ENCODE results near the gene PARS2.
A peak's percentile ranks its signal among the peaks of the same experiment; 100 is the strongest.

Gene PARS2

GRCh38 chr1:54767526-54767925 is 3.2 kb upstream of the PARS2 start:
- no peak for DNase-seq

- no peak for DNase-seq
Measured at GRCh38 chr1:54766726-54767125, 2.4 kb upstream of the PARS2 start.

DNA sequence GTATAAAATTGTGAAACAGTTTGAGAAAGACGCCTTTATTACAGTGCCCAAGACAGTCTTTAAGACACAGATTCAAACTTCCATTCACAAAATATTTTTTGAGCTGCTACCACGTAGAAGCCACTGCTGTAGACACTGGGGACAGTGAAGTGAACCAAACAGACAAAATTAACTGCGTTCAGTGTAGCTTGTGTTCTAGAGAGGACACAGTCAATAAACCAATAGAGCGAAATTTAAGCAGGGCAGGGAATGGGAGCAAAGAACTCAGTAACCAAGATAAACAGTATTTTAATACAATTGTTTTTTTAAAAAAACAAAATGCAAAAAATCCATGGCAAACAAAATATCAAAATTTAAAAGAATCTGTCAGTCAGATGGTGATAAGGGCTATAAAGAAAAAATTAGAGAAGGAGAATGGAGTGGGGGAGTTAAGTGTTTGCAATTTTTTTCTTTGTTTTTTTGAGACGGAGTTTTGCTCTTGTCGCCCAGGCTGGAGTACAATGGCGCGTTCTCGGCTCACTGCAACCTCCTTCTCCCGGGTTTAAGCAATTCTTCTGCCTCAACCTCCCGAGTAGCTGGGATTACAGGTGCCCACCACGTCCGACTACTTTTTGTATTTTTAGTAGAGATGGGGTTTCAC is 719 bp upstream of the PARS2 start:
- DNase-seq: no peak

DNA sequence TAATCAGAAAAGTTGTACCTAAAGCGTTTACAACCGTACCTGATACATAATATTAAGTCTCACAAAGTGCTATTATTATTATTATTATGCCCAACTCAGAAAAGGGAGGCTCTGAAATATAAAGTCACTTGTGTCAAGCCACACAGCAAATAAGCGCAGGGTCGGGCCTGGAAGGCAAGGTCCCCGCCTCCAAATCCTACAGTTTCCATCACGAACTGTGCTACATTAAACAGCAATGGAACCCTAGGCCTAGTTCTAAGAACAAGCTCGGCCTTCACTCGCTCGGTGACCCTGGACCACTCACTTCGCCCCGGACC is 549 bp downstream of the PARS2 start:
- peak; percentile 35 for DNase-seq

GRCh38 chr1:54758678-54759348 is 5.5 kb downstream of the PARS2 start:
- DNase-seq: no peak

GRCh38 chr1:54757833-54758232 is 6.5 kb downstream of the PARS2 start:
- no peak for DNase-seq

GRCh38 chr1:54754486-54755285 is 9.6 kb downstream of the PARS2 start:
- DNase-seq: no peak

DNA sequence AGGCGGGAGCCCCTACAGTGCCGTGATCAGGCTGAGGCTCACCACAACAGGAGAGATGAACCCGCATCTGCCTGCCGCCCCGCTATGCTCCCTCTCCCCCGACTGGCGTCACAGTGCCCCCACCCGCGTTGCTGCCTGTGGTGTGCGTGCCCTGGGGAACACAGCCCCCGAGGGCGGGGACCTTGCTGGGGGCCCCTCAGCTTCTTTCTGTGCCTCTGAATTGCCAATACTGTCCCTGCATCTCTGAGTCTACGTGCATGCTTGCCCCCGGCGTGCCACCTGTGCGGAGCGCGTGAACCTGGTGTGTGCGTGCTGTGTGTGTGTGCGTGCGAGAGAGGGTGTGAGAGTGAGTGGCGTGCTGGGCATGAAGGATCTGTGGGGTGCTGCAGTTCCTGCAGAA is 10.3 kb downstream of the PARS2 start:
- no peak for DNase-seq

DNA sequence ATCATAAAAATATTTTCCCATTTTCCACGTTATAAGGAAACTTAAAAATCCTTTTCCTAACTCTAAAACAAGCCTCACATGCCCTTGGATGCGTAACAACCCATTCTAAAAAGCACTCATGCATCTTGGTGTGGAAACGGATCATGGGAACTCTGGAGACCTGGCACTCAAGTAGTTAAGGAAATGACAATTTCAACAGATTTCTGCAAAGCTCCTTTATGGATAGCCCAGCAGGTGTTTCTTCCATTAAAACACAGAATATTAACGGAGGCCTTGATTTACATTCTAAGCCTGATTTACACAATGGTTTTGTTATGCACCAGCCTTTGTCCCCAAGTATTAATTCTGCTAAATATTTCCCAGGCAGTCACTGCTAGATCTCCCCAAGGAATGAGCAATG is 12.9 kb downstream of the PARS2 start:
- DNase-seq: no peak

GRCh38 chr1:54750596-54750995 is 13.7 kb downstream of the PARS2 start:
- DNase-seq: no peak

DNA sequence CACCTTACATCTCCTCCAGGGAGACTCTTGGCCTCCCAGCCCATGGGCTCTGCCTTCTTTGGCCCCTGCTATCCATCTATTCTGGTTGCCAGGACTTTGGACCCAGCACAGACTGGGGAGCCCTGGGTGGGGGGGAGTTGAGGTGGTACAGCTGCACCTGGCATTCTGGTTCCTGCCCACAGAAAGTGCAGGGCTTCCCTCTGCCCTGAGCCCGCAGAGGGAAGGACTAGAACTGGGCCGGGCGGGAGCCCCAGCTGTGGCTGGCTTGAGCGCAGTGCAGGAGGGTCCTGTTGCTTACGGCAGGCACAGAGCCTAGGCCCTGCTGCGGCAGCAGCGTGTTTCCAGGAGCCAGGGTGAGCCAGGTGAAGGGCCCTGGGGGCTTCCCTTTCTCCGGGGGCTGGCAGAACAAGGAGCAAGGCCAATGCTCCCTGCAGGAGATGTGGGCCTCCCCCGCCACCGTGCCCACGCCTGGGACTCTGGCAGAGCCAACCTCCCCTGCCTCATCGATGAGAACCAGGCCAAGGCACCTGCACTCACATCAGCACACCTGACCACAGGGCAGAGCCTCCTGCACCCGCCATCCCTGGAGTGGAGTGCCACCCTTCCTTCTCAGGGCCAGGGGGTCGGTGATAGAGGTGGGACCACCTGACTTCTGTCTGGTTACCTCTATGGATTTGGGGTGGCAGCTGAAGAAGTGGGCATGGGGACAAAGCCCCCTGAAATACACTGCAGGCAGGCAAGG is 16.1 kb downstream of the PARS2 start:
- DNase-seq: no peak

GRCh38 chr1:54745864-54746263 is 18.5 kb downstream of the PARS2 start:
- no peak for DNase-seq

DNA sequence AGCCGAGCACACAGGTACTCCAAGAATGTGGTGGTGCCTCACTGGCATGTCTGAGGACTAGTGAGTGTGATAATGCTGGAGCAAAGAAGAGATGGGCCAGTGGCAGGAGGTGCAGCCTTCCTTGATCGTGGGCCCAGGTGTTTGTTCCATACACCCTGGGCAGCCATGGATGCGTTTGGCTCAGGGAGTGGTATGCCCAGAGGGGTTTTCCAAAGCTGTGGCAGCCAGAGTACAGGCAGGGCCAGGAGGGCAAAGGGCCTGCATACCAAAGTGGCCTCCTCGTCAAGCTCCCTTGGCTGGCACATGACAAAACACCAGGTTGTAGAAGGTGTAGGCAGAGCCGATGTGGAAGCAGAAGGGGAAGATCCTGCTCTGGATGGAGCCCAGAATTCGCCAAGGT is 19.0 kb downstream of the PARS2 start:
- DNase-seq: no peak

DNA sequence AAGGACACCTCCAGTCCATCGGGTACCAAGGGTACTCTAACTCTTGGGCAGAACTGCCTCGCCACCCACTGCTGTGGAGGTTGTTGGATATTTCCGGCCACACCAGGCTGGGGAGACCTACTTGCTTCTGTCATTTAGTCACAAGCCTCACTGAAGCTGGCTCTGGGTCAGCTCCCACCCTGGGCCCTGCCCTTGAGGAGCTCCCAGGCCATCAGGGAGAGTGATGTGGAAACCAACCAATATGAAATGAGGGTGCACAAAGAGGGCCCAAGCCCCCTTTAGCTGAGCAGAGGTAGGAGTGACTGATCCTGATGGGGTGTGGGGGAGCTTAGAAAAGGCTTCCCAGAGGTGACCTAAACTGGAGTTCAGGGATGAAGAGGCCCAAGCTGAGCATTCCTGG is 19.6 kb downstream of the PARS2 start:
- no peak for DNase-seq

DNA sequence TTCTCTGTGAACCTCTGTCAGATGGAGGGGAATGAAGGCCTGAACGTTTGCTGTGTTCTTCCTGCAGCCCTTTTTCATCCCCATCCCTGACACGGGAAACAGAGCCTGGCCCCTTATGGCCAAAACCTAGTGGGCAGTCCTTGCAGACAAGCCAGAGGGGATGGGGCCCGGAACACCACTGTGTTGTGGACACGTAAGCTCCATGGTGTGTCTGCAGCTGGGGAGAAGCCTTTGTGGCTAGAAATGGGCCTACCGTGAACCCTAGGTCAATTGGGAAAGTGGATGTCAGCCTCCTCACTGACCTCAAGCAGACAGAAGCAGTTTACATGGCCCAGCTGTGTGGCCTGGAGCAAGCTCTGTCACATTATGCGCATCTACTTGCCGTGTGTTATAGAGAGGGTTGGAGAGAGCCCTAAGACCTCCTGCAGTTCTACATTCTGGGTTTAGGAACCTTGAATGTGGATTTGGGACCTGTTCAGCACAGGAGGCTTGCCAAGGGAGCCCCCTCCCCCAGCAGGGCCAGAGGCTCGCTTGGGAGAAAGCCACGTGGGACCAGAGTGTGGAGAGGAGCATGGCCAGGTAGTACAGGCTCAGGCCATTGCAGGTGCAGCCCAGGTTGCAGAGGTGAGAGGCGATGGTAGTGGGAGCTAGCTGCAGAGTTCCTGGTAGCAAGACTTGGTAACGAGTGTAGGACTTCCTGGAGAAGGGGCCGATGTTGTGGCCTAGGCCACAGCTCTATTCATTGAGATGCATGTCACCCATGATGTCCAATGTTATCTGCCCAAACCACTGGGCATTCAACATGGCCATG is 20.7 kb downstream of the PARS2 start:
- DNase-seq: no peak

GRCh38 chr1:54742282-54742681 is 22.0 kb downstream of the PARS2 start:
- no peak for DNase-seq

GRCh38 chr1:54741531-54741930 is 22.8 kb downstream of the PARS2 start:
- DNase-seq: no peak

GRCh38 chr1:54738244-54738643 is 26.1 kb downstream of the PARS2 start:
- DNase-seq: no peak

- DNase-seq: no peak
Measured at GRCh38 chr1:54736685-54737084, 27.6 kb downstream of the PARS2 start.

GRCh38 chr1:54728027-54728426 is 36.3 kb downstream of the PARS2 start:
- no peak for DNase-seq

DNA sequence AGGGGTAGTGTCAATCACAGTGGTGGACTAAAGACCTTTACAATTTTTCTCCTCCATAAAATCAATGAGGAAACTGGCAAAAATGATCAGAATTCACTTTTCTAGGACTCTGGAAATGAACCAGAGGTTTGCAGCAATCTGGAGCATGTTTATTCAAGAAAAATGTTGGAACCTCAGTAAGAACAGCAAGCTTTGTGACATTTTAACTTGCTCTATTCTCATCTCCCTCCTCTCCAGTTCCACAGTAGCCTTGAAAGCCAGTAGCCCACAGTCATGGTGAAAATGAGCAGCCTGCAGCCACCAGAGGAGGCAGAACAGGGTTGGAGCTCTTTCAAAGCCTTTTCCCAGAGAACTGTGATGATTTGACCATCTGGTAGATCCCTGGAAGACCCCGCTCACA is 39.6 kb downstream of the PARS2 start:
- DNase-seq: no peak

GRCh38 chr1:54723985-54724384 is 40.3 kb downstream of the PARS2 start:
- no peak for DNase-seq

DNA sequence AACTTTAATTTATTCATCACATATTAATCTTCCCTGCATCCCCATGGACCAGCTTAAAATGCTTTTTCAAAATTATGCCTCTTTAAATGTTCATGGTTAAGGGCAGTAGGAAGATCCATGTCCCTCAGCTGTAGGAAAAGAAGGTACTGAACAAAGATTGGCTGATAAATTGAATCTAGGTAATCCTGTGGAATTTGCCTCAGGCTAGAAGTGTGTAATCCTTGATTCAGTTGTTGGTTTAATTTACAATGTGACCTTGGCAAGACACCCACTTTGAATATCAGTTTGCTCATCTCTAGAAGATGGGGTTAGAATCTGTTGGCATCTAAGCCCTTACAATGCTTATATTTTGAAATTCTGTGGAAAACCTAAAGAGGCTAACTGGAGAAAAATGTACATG is 42.6 kb downstream of the PARS2 start:
- DNase-seq: no peak

Data from NCI-H748 treated with DMSO at 0.1 percent for 48 hours (cell line).